ENCODE data around the gene QKI.

GRCh38 chr6:163613025-163613424 is 198.5 kb downstream of the QKI start:
- TF ChIP-seq CTCF (IDR thresholded peaks at IDR 0.05) (no peak), EP300 (IDR thresholded peaks at IDR 0.05) (no peak)

All from ovary (tissue), 3 donors.